NCI-H2227 (cell line): Measurements from ENCODE around the gene NEDD1.

Source experiments
- DNase-seq: peaks from one replicate; lab custom pipeline; 2025; ENCODE audit not compliant: unreplicated experiment; lab: John Stamatoyannopoulos, UW

The NEDD1 gene

DNA sequence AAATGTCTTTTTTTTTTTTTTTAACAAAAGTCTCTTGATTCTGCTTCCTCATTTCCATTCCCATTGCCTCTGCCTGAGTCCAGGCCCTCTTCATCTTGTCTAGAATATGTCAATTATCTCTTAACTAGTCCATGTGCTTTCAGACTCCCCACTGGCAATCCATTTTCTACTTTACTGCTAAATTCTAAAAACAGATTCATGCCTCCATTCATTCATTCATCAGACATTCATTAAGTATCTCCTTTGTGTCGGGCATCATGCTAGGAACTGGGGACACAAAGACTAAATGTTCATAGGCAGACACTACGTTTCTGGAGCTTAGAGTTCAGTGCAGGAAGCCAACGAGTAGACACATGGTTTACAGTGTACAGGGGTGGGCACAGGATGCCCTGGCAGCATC lies 9.6 kb upstream of the NEDD1 start:
- no peak for DNase-seq

DNA sequence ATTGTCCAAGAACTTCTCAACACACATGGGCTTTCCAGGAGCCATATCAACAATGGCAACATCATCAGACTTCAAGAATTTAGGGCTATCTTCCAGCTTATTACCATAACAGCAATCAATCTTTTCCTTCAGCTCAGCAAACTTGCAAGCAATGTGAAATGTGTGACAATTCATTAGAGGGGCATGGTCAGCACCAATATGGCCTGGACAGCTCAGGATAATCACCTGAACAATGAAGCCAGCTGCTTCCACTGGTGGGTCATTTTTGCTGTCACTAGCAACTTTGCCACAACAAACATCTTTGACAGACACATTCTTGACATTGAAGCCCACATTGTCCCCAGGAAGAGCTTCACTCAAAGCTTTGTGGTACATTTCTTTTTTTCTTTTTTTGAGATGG lies 5.9 kb upstream of the NEDD1 start:
- DNase-seq, result no peak

DNA sequence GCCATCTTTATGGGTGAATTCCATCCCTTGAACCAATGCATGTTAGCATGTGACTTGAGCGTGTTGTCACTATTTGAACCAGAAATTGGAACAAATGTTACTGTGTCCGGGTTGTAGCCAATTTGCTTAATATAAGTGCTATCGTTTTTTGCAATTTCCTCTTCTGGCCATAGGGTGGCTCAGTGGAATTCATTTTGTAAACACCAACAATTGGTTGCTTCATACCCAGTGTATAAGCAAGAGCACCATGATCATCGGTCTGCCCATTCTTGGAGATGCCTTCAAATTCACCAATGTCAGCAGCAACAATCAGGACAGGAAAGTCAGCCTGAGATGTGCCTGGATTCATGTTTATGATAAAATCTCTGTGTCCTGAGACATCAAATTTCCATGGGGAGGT lies 5.0 kb upstream of the NEDD1 start:
- DNase-seq, result no peak

DNA sequence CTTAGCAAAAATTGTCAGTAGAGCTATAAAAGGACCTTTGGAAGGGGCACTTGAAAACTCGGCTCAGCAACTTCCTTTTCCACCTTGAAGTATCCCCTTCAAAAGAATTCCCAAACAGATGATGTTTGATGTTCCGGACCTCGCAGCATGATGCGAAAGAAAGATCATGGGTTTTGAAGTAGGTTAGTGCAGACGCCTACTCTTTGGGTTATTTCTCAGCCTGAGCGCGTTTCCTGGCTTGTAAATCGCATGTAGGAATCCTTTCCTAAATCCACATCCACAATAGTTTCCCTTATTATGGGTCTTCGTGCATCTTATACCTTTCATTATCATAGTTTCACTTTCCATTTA lies 584 bp upstream of the NEDD1 start:
- DNase-seq, result no peak

DNA sequence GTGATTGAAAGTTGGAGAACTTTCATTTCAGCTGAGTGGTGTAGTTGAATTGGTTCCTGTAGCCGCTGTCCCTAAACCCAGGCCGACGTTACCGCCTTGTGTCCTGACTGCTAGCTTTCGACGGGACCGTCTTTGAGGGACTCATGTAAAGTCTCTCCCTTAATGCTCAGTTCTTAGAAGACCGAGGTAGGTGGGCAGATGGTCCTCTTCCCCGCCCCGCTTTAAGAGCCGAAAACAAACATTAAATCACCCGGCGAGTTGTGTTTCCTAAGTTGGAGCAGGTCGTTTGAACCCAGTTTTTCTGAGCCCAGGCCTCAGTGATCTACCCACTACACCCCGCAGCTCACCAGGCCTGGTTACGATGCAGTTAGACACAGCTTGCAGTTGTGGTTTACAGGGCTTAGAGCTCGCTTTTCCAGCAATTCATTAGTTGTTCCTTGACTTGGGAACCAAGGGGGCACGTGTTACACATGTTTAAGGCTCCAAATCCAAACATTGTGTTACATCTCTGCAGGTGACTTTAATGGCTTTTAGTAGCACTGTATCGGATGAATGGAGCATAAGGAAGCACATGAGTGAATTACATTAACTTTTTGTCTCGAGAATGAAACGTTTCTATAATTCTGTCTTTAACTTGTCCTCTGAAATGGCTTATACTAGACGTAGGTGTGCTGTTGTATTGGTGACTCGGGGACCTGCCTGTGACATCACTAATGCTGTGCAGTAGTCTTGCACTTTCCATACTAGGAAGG lies 790 bp downstream of the NEDD1 start:
- peak; percentile 31 for DNase-seq

DNA sequence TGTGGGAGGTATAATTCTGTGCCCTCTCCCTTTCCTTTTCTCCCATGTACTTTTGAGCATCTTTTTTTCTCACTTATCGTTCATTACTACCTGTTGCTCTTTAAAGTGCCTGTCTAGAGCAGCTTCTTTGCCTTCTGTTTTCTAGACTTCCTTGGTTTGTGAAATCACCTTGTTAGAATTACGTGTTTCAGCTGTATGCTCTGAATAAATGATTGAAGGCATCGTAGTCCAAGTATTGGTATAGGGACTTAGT lies 1.3 kb downstream of the NEDD1 start:
- no peak for DNase-seq

DNA sequence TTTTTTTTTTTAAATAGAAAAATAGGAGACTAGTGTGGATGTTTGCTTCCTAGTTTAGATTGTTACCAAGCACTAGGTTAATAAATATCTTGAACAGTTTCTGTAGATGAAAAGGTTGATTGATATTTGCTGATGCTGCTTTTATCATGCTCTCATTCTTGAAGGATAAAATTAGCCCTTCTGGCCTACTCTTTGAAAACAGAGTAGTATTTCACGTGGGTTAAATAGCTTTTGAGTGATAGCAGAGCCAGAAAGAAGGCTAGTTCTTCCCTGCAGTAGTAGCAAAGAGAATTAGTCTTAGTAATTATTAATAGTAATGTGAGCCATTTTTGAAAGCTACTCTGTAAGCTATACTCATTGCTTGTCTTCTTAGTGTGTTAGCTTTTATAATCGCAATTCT lies 5.2 kb downstream of the NEDD1 start:
- DNase-seq, result no peak

DNA sequence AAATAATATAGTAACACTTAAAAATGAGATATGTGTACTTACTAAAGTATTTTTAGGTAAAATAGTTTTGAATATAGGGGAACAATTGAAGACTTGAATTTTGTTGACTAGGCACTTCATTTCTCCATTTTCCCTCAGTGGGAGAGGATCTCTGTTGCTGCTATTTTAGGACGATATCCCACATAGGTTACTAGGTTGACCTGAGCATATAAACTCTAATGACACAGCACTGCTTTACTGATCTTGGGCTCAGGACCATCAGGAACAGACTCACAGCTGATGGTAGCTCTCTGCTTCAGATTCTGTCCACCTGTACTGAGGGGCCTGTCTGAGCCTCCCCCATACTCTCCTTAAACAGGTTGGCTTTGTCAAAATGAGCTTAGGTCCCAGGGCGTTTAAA lies 5.9 kb downstream of the NEDD1 start:
- DNase-seq, result no peak

DNA sequence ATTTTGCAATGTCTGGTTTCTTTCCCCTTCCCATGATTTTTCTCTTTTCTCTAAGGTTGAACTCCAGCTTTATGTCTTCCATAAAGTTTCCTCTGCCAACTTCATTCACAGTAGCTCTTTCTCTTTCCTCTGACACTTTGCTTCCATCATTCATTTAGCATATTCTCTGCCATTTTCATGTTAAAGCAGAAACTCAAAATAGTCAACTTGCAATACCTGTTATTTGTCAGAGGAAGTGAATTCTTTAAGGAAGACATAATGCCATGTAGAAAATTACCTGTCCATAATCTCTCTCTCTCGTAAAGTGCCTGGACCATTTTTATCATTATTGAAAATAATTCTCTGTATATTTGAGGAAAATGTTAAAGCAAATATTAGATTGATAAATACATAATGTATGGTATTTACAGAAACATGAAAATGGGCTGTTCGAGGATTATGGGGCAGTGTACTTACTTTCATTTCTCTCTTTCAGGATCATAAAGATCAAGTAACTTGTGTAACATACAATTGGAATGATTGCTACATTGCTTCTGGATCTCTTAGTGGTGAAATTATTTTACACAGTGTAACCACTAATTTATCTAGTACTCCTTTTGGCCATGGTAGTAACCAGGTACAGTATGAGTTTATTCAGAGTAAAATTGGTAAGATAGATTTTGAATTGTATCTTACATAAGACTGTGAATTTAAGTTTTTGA lies 12.6 kb downstream of the NEDD1 start:
- DNase-seq, result no peak

DNA sequence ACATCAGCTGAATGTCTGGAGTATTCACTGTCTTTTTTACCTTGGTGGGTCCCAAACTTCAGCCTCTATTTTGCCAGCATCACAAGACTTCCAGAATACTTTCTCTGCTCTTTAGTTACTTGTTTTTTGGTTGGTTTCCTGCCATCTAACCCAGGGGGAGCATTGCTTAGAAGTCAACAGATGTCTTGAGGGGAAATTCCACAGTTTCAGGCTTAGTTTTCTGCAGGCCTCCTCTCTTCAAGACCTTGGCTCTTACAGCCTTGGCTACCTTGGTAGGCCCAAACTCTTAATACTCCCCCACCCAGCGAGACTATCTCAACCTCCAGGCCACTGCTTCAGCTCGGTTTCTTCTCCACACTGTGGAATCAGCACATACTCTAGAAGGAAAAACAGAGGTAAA lies 41.7 kb downstream of the NEDD1 start:
- no peak for DNase-seq

DNA sequence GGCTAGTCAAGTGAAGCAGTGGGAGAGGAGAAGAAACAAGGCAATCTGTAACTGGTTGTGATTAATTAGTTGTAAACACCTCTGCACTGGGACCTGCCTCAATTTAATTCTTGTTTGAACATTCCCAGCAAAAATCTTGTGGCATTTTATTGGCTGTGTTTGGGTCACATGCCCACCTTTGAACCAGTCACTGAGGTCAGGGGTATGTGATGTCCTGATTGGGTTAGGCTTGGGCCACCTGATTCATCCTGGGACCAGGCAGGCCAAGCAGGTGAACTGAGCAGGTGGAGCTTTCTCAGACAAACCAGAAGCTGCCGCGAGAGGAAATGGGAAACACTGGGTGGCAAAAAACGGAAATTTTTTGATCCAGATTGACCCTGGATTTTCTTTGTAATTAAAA lies 72.5 kb downstream of the NEDD1 start:
- DNase-seq, result no peak

DNA sequence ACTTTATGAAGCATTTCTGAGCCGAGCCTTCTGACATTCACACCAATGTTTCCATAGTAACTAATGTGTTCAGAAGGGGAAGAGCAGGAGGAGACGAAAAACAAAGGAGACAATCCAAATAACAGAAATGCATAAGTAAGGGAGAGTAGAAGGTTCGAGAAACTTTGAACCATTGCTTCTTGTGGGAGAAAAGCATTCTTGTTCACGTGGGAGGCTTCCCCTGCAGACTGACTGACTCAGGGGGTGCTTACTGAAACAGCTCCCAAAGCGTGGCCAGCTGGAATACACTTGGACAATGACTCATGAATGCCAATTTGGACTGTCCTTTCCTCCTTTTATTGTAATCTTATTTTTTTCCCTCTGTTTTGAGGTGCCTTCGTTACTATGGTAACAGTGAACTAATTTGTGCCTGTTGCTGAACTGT lies 73.9 kb downstream of the NEDD1 start:
- no peak for DNase-seq

DNA sequence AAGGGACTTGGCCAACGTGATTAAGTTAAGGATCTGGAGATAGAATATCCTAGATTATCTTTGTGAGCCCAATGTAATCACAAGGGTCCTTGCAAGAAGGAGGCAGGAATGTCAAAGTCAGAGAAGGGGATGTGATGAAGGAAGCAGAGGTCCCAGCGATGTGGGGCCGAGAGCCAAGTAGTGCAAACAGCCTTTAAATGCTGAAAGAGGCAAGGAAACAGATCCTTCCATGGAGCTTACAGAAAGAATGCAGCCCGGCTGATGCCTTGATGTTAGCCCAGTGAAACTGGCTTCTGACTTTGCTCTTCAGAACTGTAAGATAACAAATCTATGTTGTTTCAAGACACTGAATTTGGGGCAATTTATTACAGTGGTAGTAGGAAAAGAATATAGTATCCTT lies 74.9 kb downstream of the NEDD1 start:
- no peak for DNase-seq

DNA sequence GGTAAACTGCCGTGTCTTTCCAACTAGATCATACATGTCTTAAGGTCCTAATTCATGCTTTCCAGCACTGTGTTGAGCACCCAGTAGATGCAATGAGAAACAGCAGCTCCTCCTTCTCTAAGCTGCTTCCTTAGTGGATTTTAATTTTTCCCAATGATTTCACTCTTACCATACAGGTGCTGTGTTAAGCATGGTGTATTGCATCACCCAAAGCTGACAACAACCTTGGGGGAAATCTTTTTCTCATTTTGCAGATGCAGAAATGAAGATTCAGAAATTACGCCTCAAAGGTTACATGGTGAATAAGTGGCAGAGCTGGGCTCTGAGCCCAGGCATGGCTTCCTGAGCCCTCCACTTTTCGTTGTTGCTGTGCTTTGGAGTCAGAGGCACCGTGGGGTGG lies 75.6 kb downstream of the NEDD1 start:
- DNase-seq, result no peak

DNA sequence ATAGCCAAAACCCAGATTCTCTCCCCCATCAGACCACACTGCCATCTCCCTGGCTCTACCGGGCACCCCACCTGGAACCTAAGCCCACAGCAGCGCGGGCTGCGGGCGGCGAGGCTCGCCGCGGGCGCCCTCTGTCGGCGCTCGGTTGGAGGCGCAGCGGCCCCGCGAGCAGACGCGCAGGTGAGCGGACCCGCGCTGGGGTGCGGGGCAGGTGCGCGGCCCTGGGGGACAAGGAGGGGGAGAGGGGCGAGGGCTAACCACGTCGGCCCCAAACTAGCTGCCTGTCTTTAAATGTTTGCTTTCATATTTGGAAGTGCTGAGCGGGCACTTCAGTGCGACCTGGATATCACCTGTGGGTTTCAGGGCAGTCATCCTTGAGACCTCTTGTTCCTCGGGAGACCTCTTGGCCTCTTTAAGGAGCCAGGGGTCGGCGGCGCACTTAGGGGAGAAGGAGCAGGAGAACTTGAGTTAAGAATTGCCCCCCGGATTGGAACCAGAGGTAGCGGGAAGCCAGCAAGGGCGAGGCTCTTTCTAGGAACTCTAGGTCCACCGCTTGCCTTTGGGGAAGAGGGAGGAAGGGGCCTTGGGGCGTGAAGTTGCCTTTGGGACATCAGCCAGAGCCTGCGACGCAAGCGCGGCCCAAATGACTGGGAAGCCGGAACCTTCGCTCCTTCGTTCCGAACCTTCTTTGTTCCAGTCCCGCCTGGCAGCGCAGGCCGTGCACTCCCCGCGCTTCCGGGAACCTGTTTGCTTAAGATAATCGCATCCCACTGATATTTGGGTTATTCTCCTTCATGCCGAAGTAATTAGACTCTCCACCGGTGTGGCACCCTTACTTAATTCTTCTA lies 78.7 kb downstream of the NEDD1 start:
- peak; percentile 53 for DNase-seq

DNA sequence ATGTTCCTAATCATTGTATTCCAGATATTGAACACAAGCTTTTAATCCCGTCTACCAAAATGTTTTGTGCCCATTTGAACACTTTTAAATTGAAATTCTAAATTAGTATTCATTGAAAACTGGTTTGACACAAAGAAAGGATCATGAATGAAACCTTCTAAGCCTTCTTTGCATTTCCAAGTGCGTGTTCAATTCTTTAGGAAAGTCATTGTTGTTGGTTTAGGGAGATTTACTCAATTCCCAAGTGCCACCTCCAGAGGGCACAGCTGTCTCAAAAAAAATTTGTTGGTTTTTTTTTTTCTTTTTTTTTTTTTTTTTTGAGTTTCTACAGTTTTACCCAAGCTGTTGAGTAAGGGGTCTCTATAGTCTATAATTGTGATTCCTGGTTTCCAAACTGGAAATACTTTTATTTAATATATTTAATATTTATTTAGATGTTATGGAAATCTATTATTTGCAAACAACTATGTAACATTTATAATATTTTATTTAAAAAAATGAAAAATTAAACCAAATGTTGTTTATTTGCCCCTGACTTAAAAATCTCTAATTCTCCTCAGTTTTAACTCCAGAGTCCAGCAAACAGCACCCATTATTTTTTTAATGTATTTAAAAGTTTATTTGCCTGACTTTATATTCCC lies 79.9 kb downstream of the NEDD1 start:
- peak; percentile 76 for DNase-seq

DNA sequence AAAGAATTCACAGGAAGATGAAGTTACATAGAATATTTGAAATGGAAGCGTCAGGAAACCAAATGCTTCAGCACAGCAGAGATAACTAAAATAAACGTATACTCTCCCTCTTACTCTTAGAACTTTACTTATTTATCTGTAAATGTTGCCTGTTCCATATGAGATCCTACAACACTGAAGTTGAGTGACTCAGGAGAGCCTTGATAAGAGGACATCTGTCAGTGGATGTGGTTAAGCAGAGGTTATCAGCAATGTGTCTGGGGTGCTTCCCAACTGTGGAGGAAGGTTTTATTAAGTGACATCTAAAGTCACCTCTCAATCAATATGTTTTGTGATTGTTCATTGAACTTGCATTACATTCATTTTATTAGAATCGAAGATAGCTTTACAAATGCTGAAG lies 81.9 kb downstream of the NEDD1 start:
- no peak for DNase-seq

DNA sequence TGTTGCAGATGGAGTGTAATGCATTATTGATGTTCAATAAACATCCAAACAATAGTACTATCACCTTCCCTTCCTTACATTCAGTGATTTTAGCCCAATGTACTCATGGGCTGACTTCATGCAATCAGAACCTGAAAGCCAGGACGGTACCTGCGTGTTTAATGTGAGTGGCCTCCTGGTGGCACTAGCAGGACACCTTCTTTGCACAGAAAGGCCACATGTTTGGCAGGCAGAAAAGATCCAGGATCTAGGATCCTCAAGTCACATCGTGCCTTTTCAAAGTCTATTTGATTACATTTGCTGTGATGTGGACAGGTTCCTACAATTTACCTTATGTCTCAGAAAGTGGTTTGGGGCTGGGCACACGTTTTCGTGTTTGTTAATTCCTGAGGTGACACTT lies 82.9 kb downstream of the NEDD1 start:
- DNase-seq, result peak; percentile 46

DNA sequence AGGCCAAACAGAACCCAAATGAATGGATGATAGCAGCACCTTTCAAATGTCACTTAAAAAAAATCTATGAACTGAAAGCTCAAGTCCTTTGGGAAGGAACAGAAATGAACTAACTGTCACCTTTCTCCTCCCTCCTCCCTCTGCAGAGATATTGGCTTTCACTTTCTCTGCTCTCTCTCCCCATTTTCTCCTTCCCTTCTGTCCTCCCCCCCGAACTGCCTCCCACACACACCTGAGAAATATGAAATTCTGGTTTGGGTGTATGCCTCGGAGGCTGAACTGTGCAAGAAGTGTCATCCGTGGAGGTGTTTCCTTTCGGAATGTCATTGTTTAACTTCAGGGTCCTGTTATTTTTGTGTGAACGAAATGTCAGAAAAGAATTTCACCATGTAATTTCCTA lies 87.8 kb downstream of the NEDD1 start:
- DNase-seq, result no peak

DNA sequence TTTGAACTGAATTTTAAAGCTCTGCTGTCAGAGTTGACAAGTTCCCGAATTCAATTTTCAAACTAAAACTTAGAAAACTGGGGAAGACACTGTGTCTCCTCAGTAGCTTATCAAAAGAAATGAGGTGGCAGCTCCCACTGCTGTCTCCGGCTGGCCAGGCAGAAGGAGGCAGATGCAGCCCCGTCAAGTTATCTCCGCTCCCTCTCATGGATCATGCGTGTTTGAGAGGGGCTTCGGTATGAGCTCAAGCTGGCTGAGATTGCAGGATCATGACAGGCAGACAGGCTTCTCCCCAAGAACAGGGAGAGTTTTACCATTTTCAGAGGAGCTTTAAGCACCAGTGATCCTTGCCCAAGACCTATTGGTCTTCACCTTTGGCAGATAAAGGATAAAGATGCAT lies 88.8 kb downstream of the NEDD1 start:
- DNase-seq, result no peak

DNA sequence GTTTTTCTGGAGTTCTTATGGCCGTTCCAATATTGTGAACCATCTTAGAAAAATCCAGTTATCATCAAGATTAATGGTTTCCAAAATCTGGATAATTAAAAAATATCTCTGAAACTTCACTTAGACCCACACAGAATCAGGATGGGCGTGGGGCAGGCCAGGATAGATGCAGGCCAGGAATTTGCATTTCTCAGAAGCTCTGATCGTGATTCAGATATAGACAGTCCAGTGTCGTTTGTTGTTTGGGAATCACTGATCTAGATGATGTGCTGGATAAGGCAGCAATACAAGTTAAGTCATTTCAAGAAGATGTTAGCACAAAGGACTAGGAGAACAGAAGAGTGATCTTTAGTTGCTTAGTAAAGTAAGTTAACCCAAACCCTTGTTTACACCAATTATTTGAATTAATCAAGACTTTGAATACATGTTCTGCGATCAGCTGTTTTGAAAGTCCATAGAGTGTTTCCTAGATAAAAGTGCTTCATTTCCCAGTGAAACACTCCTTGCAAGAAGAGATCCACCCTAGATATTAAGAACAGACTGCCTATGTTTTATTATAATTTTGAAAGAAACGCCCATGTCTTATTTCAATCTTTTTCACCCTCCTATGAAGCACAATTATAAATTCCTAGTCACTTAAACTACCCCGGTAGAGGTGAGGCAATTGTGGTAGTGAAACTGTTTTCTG lies 90.9 kb downstream of the NEDD1 start:
- DNase-seq, result no peak
